GM12878 (cell line): ENCODE measurements around the gene UBE2J2. TPM values are rescaled to one million over a fixed set of nuclear protein-coding genes. Genes with fewer than 3 reads are reported as not detected.

Experiments used
- CEBPB ChIP-seq, 2 experiments: fragments of 150-350 bp in 1 of 2; IDR thresholded peaks; 2 replicates each; pipeline ENCODE4 v1.6.1; 2012 to 2014; ENCODE audit warnings: low read depth in 2 of 2, low read length in 2 of 2, borderline replicate concordance in 1 of 2, inconsistent platforms in 1 of 2
- CEBPZ ChIP-seq: fragments of 150-350 bp; IDR thresholded peaks from 2 replicates; pipeline ENCODE4 v1.6.1; 2016; ENCODE audit warnings: low read depth, low read length
- CTCF ChIP-seq, 3 experiments: IDR thresholded peaks in 2 of 3; conservative IDR thresholded peaks in 1 of 3; 2 replicates each; pipeline ENCODE4 v1.5.1; 2011; ENCODE audit warnings: low read depth in 3 of 3, low read length in 3 of 3, mild to moderate bottlenecking in 3 of 3, control low read depth in 2 of 3, moderate library complexity in 2 of 3, inconsistent platforms in 1 of 3, mixed read lengths in 1 of 3; ENCODE audit not compliant: control insufficient read depth in 2 of 3, insufficient read depth in 1 of 3; ENCODE audit errors: extremely low read depth in 1 of 3
- EGR1 ChIP-seq, 2 experiments: IDR thresholded peaks; 1 replicate in 1 of 2; 2 replicates in 1 of 2; pipeline ENCODE4 v1.6.1; 2011 to 2012; ENCODE audit warnings: low read depth in 2 of 2, low read length in 2 of 2, borderline replicate concordance in 1 of 2, mild to moderate bottlenecking in 1 of 2, moderate library complexity in 1 of 2
- JUND ChIP-seq: IDR thresholded peaks from 2 replicates; pipeline ENCODE4 v1.6.1; 2012; ENCODE audit warnings: low read depth, mild to moderate bottlenecking, low read length, improper control_type of control experiment, moderate library complexity
- KAT2A ChIP-seq: conservative IDR thresholded peaks from 2 replicates; pipeline ENCODE4 v1.6.1; 2011; ENCODE audit warnings: low read depth, low read length; ENCODE audit not compliant: control insufficient read depth
- LARP7 ChIP-seq: fragments of 450-650 bp; IDR thresholded peaks from 2 replicates; pipeline ENCODE4 v1.6.1; 2017; ENCODE audit warnings: mild to moderate bottlenecking
- NFIC ChIP-seq: IDR thresholded peaks from 2 replicates; pipeline ENCODE4 v1.6.1; 2012; ENCODE audit warnings: low read depth, mild to moderate bottlenecking, inconsistent platforms, low read length, moderate library complexity
- NR2C1 ChIP-seq: fragments of 450-650 bp; IDR thresholded peaks from 2 replicates; pipeline ENCODE4 v1.6.1; 2017; ENCODE audit warnings: antibody characterized with exemption, mild to moderate bottlenecking, moderate library complexity
- PAX5 ChIP-seq: IDR thresholded peaks from 2 replicates; pipeline ENCODE4 v1.6.1; 2011; ENCODE audit warnings: low read depth, low read length, borderline replicate concordance
- RELB ChIP-seq: fragments of 450-650 bp; IDR thresholded peaks from 2 replicates; pipeline ENCODE4 v1.6.1; 2017; ENCODE audit warnings: low read depth, mild to moderate bottlenecking, moderate library complexity
- STAT3 ChIP-seq: IDR thresholded peaks from 2 replicates; pipeline ENCODE4 v1.6.1; 2011; ENCODE audit warnings: low read depth, low read length, improper control_type of control experiment
- polyA plus RNA-seq, 11 experiments: library from polyadenylated mRNA; depleted of rRNA in 4 of 11; unstranded in 6 of 11; stranded (reverse) in 5 of 11; fragments of >200 nt; fragmentation: Nextera tagmentation in 4 of 11; fragmentation: Illumina TruSeq in 1 of 11; extraction: Ambion mirVana in 4 of 11; extraction: Trizol in 1 of 11; gene quantifications; 1 replicate in 1 of 11; 2 replicates in 10 of 11; pipeline versions ENCODE4 v1.2.1 to v1.2.3, GENCODE V29; 2011 to 2016; ENCODE audit warnings: inconsistent platforms in 2 of 11, missing spikeins in 2 of 11, low read depth in 1 of 11
- total RNA-seq, 4 experiments: library from RNA; depleted of rRNA in 3 of 4; stranded (reverse); fragments of >200 nt in 3 of 4; fragmentation: Illumina TruSeq in 1 of 4; extraction: Trizol in 1 of 4; gene quantifications; 2 replicates each; pipeline versions ENCODE4 v1.2.1 to v1.2.3, GENCODE V29; 2013 to 2021

UBE2J2 gene
- total and polyA plus RNA-seq, 10 of the 15 experiments (the other 5 are each of a cell fraction or from before 2014, with no cell fraction given): 0.72 to 70.5 (median 49.2) TPM

GRCh38 chr1:1206966-1207531, 66.6 kb downstream of the UBE2J2 start (continued):
- TF ChIP-seq CEBPZ (no peak), KAT2A (no peak), NR2C1 (no peak), JUND (no peak), LARP7 (no peak), CEBPB (IDR thresholded peaks at IDR 0.05; ENCODE audit: borderline replicate concordance in 1 of 2, low read depth in 2 of 2, low read length in 2 of 2) (no peak), CTCF (IDR thresholded peaks at IDR 0.05 in 2 of 3, conservative IDR thresholded peaks at IDR 0.05 in 1 of 3; ENCODE audit: control insufficient read depth in 2 of 3, extremely low read depth in 1 of 3, insufficient read depth in 1 of 3, low read depth in 3 of 3, low read length in 3 of 3) (peak in 1 of 3 experiments; percentile 23; a peak in 1 of 6 replicates), RELB (no peak), EGR1 (IDR thresholded peaks at IDR 0.05; ENCODE audit: borderline replicate concordance in 1 of 2, low read depth in 2 of 2, low read length in 2 of 2) (peak in 1 of 2 experiments; percentile 59; a peak in 1 of 3 replicates), NFIC (no peak), PAX5 (no peak), STAT3 (no peak)
